ENCODE data around the gene THAP10.
A peak's percentile ranks its signal among the peaks of the same experiment; 100 is the strongest.
"Not testable (repeated sequence)": the region's sequence is repeated elsewhere in the genome, so short reads cannot be mapped to it uniquely, and the experiment has no call there.

THAP10 gene

GRCh38 chr15:70876011-70876410, 16.2 kb downstream of the THAP10 start:
- DNase-seq: no peak

GRCh38 chr15:70875001-70875782, 17.0 kb downstream of the THAP10 start:
- peak; percentile 32 for DNase-seq

- DNase-seq: no peak
Observed at GRCh38 chr15:70873232-70874054, 18.8 kb downstream of the THAP10 start.

GRCh38 chr15:70871490-70871889, 20.7 kb downstream of the THAP10 start:
- DNase-seq: not testable (repeated sequence)

- DNase-seq: no peak
Observed at GRCh38 chr15:70870051-70870450, 22.2 kb downstream of the THAP10 start.

GRCh38 chr15:70869346-70869745, 22.9 kb downstream of the THAP10 start:
- no peak for DNase-seq

GRCh38 chr15:70867911-70868467, 24.2 kb downstream of the THAP10 start:
- DNase-seq: no peak

- no peak for DNase-seq
Observed at GRCh38 chr15:70866982-70867641, 25.1 kb downstream of the THAP10 start.

- no peak for DNase-seq
Observed at GRCh38 chr15:70863450-70864218, 28.6 kb downstream of the THAP10 start.

GRCh38 chr15:70859998-70860397, 32.2 kb downstream of the THAP10 start:
- no peak for DNase-seq

GRCh38 chr15:70859322-70859908, 32.8 kb downstream of the THAP10 start:
- no peak for DNase-seq

- DNase-seq: not testable (repeated sequence)
Observed at GRCh38 chr15:70858614-70859321, 33.5 kb downstream of the THAP10 start.

GRCh38 chr15:70857562-70858285, 34.5 kb downstream of the THAP10 start:
- DNase-seq: no peak

- DNase-seq: no peak
Observed at GRCh38 chr15:70856884-70857561, 35.2 kb downstream of the THAP10 start.

GRCh38 chr15:70856177-70856883, 35.9 kb downstream of the THAP10 start:
- DNase-seq: no peak

- no peak for DNase-seq
Observed at GRCh38 chr15:70855764-70856163, 36.5 kb downstream of the THAP10 start.

- peak; percentile 36 for DNase-seq
Observed at GRCh38 chr15:70854666-70854976, 37.6 kb downstream of the THAP10 start.

- peak; percentile 77 for DNase-seq
Observed at GRCh38 chr15:70853973-70854665, 38.1 kb downstream of the THAP10 start, which contains the start of gene LARP6. Gene LARP6 (minus strand): TSS chr15:70854157. CDS start chr15:70854088, 69 bp downstream.

Data from DMS53 (cell line).